Small intestine (tissue), 7 donors: ENCODE results near the gene SLC8B1. TPM values are rescaled to one million over a fixed set of nuclear protein-coding genes. Genes with fewer than 3 reads are reported as not detected.

Experiments used
- DNase-seq, 2 donors: peaks; one replicate each; pipeline versions ENCODE4 v3.0.0 to v3.0.0-alpha.2; 2013
- FAIRE-seq: peaks from 2 replicates; lab custom pipeline; 2012; peaks lifted over from hg19 to GRCh38; lab: Jason Lieb, UNC
- H3K27ac ChIP-seq, 3 donors: one replicate each; pipeline ENCODE4 v1.5.1; 2013; ENCODE audit warnings: low read length in 2 of 3, mild to moderate bottlenecking in 2 of 3, control low read depth in 1 of 3, inconsistent platforms in 1 of 3, low read depth in 1 of 3, moderate library complexity in 1 of 3
- H3K27me3 ChIP-seq, 3 donors: one replicate each; pipeline ENCODE4 v1.6.1; 2013; ENCODE audit warnings: low read length in 3 of 3, inconsistent platforms in 1 of 3; ENCODE audit not compliant: control insufficient read depth in 3 of 3, insufficient read depth in 3 of 3
- H3K36me3 ChIP-seq, 3 donors: one replicate each; pipeline ENCODE4 v1.6.1; 2013; ENCODE audit warnings: low read length in 3 of 3, inconsistent platforms in 1 of 3, low read depth in 1 of 3, mild to moderate bottlenecking in 1 of 3, moderate library complexity in 1 of 3; ENCODE audit not compliant: control insufficient read depth in 3 of 3, insufficient read depth in 2 of 3
- H3K4me1 ChIP-seq, 3 donors: one replicate each; pipeline ENCODE4 v1.6.1; 2013; ENCODE audit warnings: low read length in 2 of 3, inconsistent platforms in 1 of 3, low read depth in 1 of 3, mild to moderate bottlenecking in 1 of 3, moderate library complexity in 1 of 3; ENCODE audit not compliant: control insufficient read depth in 3 of 3, insufficient read depth in 2 of 3
- H3K4me3 ChIP-seq, 3 donors: one replicate each; pipeline ENCODE4 v1.5.1; 2013; ENCODE audit warnings: low read length in 3 of 3, control low read depth in 1 of 3, inconsistent platforms in 1 of 3, low read depth in 1 of 3, mild to moderate bottlenecking in 1 of 3, moderate library complexity in 1 of 3
- H3K9me3 ChIP-seq, 2 donors: one replicate each; pipeline ENCODE4 v1.6.1; 2013; ENCODE audit warnings: low read depth in 1 of 2, low read length in 1 of 2; ENCODE audit not compliant: control insufficient read depth in 2 of 2, insufficient read depth in 1 of 2
- WGBS, 3 donors: extraction: QIAGEN DNeasy Blood & Tissue Kit; methylation state at CpG; one replicate each; pipeline ENCODE4 v1.1.7; 2013; 5-methylcytosine and 5-hydroxymethylcytosine counted together
- polyA plus RNA-seq, 4 donors: library from polyadenylated mRNA; stranded (reverse) in 3 of 4; unstranded in 1 of 4; fragments of 200-250 nt in 3 of 4; fragments of 120-200 nt in 1 of 4; gene quantifications; one replicate each; pipeline versions ENCODE4 v1.2.1 to v1.2.3, GENCODE V29; 2013
- donor health status: healthy with polysubstance abuse.
- donor health status: control.
- donor health status: control.
- donor health status: Bipolar disorder and iron deficiency.
- donor health status: healthy.

Gene SLC8B1
- polyA plus RNA-seq, 4 donors: 19.5 to 39.6 (median 31.3) TPM

- 74 to 83% (median 77%) methylated on average over 5 of the region's 5 CpGs for WGBS, 3 donors
- DNase-seq (no peak), FAIRE-seq (no peak)
- no peak overlapping the region for H3K27ac ChIP-seq
- no peak overlapping the region for H3K4me3 ChIP-seq
- peaks cover 0 to 11% (median 0%) of the 10 kb centered on the region in 3 donors for H3K4me1 ChIP-seq
- H3K9me3 ChIP-seq: no peaks in the 10 kb centered on the region
- peaks cover 3 to 76% (median 7%) of the 10 kb centered on the region in 3 donors for H3K36me3 ChIP-seq
- H3K27me3 ChIP-seq: no peaks in the 10 kb centered on the region
These were observed 36.5 kb downstream of the SLC8B1 start for GRCh38 chr12:113298472-113298817.

DNA sequence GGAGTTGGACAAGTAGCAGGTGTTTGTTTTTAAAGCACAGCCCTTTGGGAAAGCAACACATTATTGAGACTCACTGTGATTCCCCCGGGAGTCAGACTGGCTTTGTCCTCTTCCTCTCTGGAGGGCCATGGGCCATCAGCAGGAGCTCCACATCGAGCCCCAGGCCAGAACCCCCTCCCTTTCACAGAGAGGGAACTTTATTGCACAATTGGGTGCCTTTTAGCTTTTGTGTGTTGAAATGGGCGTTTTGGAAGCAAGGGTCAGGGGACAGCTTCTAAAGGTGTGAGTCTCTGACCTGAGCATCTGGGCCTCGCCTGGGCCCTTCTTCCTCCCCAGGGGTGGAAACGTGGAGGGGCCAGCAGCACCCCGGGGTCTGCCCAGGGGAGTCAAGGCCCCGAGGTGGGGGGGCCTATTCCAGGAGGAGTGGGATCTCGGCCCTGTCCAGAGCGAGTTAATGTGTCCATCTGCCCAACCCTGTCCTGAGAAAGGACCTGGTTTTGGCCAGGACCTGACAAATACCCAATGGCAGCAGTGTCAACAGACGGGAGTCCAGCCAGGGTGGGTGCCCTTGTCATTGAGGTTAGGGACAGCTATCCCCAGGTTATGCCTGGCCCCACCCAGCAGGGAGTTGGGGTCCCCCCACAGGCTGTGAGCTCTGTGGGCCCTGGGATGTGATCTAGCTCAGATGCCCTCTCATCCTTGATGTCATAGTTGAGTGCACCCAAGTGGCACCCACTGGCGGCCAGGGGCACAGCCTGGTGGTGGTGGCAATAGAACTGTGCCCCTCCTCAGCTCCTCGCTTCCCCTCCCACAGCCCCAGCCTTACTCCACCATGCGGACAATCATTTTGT is 37.1 kb downstream of the SLC8B1 start:
- no peaks in the 10 kb centered on the region for H3K27me3 ChIP-seq
- H3K4me1 ChIP-seq: peaks cover 0 to 11% (median 0%) of the 10 kb centered on the region in 3 donors
- no peak for DNase-seq
- no peak overlapping the region for H3K27ac ChIP-seq
- H3K9me3 ChIP-seq: no peaks in the 10 kb centered on the region
- no peak for FAIRE-seq
- 80 to 87% (median 85%) methylated on average over 13 of the region's 13 CpGs for WGBS, 3 donors
- H3K4me3 ChIP-seq: no peak overlapping the region
- peaks cover 5 to 78% (median 11%) of the 10 kb centered on the region in 3 donors for H3K36me3 ChIP-seq

DNA sequence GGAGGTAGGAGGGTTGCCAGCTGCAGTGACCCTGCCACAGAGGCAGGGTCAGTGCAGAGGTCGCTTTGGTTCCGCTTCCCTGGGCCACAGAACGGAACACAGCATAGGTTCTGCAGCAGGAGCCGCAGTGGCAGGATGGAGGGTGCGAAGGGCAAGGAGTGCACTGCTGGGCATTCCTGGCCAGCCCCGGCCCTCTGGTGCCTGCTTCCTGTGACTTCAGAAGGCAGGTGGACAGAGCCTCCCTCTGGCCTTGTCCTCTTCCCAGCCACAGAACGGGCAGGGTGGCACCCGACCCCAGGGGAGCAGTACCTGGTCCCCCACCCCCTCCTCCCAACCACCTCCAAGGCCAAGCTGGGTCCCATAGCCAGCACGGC is 37.7 kb downstream of the SLC8B1 start:
- FAIRE-seq: no peak
- no peak for DNase-seq
- H3K9me3 ChIP-seq: no peaks in the 10 kb centered on the region
- H3K27ac ChIP-seq: no peak overlapping the region
- H3K4me1 ChIP-seq: peaks cover 0 to 11% (median 0%) of the 10 kb centered on the region in 3 donors
- WGBS, 3 donors: 78 to 87% (median 83%) methylated on average over 7 to 9 of the region's 9 CpGs
- no peaks in the 10 kb centered on the region for H3K27me3 ChIP-seq
- peaks cover 5 to 82% (median 11%) of the 10 kb centered on the region in 3 donors for H3K36me3 ChIP-seq
- H3K4me3 ChIP-seq: no peak overlapping the region

DNA sequence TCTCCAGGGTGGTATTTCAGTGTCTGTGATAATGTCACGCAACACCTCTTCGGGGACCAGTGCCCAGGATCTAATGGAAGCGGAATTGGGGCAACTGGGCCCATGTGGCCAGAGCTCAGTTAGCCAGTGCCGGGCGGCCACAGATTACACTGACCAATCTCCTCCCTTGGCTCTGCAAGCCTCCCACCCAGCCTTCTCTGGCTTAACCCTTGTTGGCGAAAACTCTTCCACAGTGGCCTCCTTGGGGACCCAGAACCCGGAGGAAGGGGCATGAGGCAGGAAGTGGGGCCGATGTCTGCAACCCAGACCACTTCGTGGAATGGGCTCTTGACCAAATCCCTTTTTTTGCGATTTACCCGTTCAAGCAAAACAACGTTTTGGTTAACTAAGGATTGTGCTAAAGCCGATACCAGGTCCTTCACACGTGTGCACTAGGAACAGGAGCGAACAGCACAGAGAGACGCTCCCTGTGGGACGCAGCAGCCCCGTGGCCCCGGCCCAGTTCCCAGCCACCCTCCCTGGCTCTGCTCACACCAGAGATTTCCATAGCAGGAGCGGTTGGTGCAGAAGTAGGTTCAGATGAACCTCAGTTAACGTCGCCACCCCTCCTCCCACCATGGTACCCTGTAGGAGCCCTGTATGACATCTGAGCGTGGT is 38.2 kb downstream of the SLC8B1 start:
- no peaks in the 10 kb centered on the region for H3K27me3 ChIP-seq
- no peaks in the 10 kb centered on the region for H3K9me3 ChIP-seq
- H3K36me3 ChIP-seq: peaks cover 5 to 82% (median 13%) of the 10 kb centered on the region in 3 donors
- no peak for FAIRE-seq
- H3K4me3 ChIP-seq: no peak overlapping the region
- WGBS, 3 donors: 89 to 93% (median 92%) methylated on average over 23 of the region's 23 CpGs
- no peak overlapping the region for H3K27ac ChIP-seq
- no peak for DNase-seq
- H3K4me1 ChIP-seq: peaks cover 0 to 11% (median 0%) of the 10 kb centered on the region in 3 donors

- no peak overlapping the region for H3K4me3 ChIP-seq
- no peaks in the 10 kb centered on the region for H3K9me3 ChIP-seq
- FAIRE-seq (no peak), DNase-seq (no peak)
- peaks cover 5 to 86% (median 15%) of the 10 kb centered on the region in 3 donors for H3K36me3 ChIP-seq
- 94 to 96% (median 94%) methylated on average over 23 to 24 of the region's 24 CpGs for WGBS, 3 donors
- peaks cover 0 to 11% (median 0%) of the 10 kb centered on the region in 3 donors for H3K4me1 ChIP-seq
- no peak overlapping the region for H3K27ac ChIP-seq
- no peaks in the 10 kb centered on the region for H3K27me3 ChIP-seq
These were observed 38.9 kb downstream of the SLC8B1 start for GRCh38 chr12:113295886-113296556.

- DNase-seq: no peak
- Histone ChIP-seq H3K4me3 (no peak overlapping the region), H3K4me1 (no peaks in the 10 kb centered on the region), H3K27me3 (no peaks in the 10 kb centered on the region), H3K27ac (no peak overlapping the region), H3K9me3 (no peaks in the 10 kb centered on the region), H3K36me3 (peaks cover 11 to 99% (median 22%) of the 10 kb centered on the region in 3 donors)
- FAIRE-seq: no peak
- 97 to 98% (median 97%) methylated on average over 10 of the region's 10 CpGs for WGBS, 3 donors
These were observed 41.8 kb downstream of the SLC8B1 start for GRCh38 chr12:113293100-113293499.

DNA sequence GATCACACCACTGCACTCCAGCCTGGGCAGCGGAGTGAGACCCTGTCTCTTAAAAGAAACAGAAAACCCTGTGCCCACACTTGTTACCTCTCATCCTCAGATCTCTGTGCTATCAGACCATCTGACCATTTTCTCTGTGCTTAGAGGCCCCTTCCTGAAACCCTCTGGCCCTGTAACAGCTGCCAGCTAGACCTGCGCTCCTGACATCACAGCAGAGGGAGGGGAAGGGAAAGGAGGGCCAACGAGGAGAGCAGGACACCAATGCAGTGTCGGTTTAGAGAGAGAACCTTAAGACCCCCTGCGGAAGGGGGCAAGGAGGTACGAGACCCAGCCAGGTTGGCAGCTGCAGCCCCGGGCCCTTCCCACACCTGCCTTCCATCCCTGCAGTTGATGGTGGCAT is 42.4 kb downstream of the SLC8B1 start:
- Histone ChIP-seq H3K4me1 (no peaks in the 10 kb centered on the region), H3K4me3 (no peak overlapping the region), H3K36me3 (peaks cover 11 to 99% (median 22%) of the 10 kb centered on the region in 3 donors), H3K27ac (no peak overlapping the region), H3K9me3 (no peaks in the 10 kb centered on the region), H3K27me3 (no peaks in the 10 kb centered on the region)
- WGBS, 3 donors: 88 to 90% (median 89%) methylated on average over 7 of the region's 7 CpGs
- no peak for DNase-seq
- no peak for FAIRE-seq

GRCh38 chr12:113292091-113292490 is 42.8 kb downstream of the SLC8B1 start:
- 85 to 87% (median 87%) methylated on average over 6 of the region's 6 CpGs for WGBS, 3 donors
- peaks cover 11 to 100% (median 22%) of the 10 kb centered on the region in 3 donors for H3K36me3 ChIP-seq
- H3K27me3 ChIP-seq: no peaks in the 10 kb centered on the region
- no peak overlapping the region for H3K4me3 ChIP-seq
- no peak for DNase-seq
- FAIRE-seq: no peak
- no peak overlapping the region for H3K27ac ChIP-seq
- no peaks in the 10 kb centered on the region for H3K9me3 ChIP-seq
- no peaks in the 10 kb centered on the region for H3K4me1 ChIP-seq
